ENCODE results near the gene CDK19. TPM values are rescaled to one million over a fixed set of nuclear protein-coding genes. Genes with fewer than 3 reads are reported as not detected.

The CDK19 gene
- total and polyA plus RNA-seq, 10 of the 15 experiments (the other 5 are each of a cell fraction or from before 2014, with no cell fraction given), result 4.6 to 21.4 (median 12.4) TPM

DNA sequence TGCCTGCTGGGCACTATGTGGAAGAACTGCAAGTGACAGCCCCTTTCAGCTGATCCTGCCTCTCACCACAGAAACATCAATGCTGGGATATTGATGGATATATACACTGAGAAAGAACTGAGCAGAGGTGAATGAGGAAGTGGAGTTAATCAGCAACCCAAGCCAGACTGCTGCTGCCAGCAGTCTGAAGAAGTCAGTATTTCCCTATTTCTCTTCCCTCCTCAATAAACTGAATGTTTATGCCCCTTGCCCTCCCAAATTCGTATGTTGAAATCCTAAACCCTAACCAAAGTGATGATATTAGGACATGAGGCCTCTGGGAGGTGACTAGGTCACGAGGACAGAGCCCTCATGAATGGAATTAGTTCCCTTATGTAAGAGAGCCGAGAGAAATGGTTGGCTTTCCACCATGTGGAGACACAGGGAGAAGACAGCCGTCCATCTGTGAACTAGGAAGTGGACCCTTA, 76.3 kb downstream of the CDK19 start:
- FAIRE-seq, result no peak
- Histone ChIP-seq H3K27me3 (replicated peaks in 1 of 2; ENCODE audit: control insufficient read depth in 2 of 2, insufficient read depth in 2 of 2, low read length in 1 of 2) (no peaks in the 10 kb centered on the region), H2AFZ (ENCODE audit: control insufficient read depth, low read depth, low read length) (no peak overlapping the region), H4K20me1 (ENCODE audit: control insufficient read depth, insufficient read depth) (no peaks in the 10 kb centered on the region), H3K36me3 (ENCODE audit: control insufficient read depth in 2 of 2, insufficient read depth in 2 of 2, low read length in 1 of 2) (0 out of 4 replicates have a peak, but pooled peaks cover 0 to 7% of the 10 kb centered on the region in 2 experiments), H3K4me1 (ENCODE audit: control insufficient read depth, insufficient read depth, low read length) (no peaks in the 10 kb centered on the region), H3K9ac (ENCODE audit: control insufficient read depth, insufficient read depth, low read length) (no peak overlapping the region), H3K79me2 (ENCODE audit: control insufficient read depth, insufficient read depth, low read length) (no peaks in the 10 kb centered on the region), H3K9me3 (replicated peaks; ENCODE audit: control insufficient read depth, insufficient read depth, low read length) (peaks cover 14% of the 10 kb centered on the region), H3K27ac (ENCODE audit: control insufficient read depth, insufficient read depth) (no peak overlapping the region), H3K4me3 (no peak overlapping the region), H3K4me2 (ENCODE audit: control insufficient read depth, insufficient read depth) (no peak overlapping the region)
- no peak for DNase-seq (ENCODE audit: low read depth, low spot score)
- peak; percentile 58 for ATAC-seq
- TF ChIP-seq SIX5 (IDR thresholded peaks at IDR 0.05; ENCODE audit: low read depth, low read length, severe bottlenecking) (no peak), SP1 (IDR thresholded peaks at IDR 0.05; ENCODE audit: low read depth, low read length) (no peak), SPI1 (IDR thresholded peaks at IDR 0.05; ENCODE audit: borderline replicate concordance, insufficient read depth, low read depth, low read length) (peak; percentile 75), IKZF1 (conservative IDR thresholded peaks at IDR 0.05) (peak; percentile 38; the same call in 1 of the 2 replicates), ZNF384 (IDR thresholded peaks at IDR 0.05; ENCODE audit: borderline replicate concordance, low read depth, low read length) (no peak), PML (IDR thresholded peaks at IDR 0.05; ENCODE audit: low read length) (no peak), RAD21 (IDR thresholded peaks at IDR 0.05; ENCODE audit: insufficient read depth, low read depth, low read length) (no peak)
- TF ChIP-seq, protein P1, sequence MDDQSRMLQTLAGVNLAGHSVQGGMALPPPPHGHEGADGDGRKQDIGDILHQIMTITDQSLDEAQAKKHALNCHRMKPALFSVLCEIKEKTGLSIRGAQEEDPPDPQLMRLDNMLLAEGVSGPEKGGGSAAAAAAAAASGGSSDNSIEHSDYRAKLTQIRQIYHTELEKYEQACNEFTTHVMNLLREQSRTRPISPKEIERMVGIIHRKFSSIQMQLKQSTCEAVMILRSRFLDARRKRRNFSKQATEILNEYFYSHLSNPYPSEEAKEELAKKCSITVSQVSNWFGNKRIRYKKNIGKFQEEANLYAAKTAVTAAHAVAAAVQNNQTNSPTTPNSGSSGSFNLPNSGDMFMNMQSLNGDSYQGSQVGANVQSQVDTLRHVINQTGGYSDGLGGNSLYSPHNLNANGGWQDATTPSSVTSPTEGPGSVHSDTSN (IDR thresholded peaks at IDR 0.05; ENCODE audit: insufficient replicate concordance, low read depth, low read length), result no peak
- POLR2A ChIA-PET, result no interaction called here
- RAD21 ChIA-PET (ENCODE audit: unreplicated experiment), result no interaction called here
- BruUV-seq (replicated peaks), result no TSS peak
- CTCF ChIA-PET, result no interaction called here
- SMC1A ChIA-PET (ENCODE audit: uncharacterized antibody, unreplicated experiment), result no interaction called here
- WGBS (ENCODE audit: insufficient coverage, insufficient replicate concordance, low lambda C conversion rate, missing lambda C conversion rate), result 65% methylated on average over 4 of the region's 4 CpGs
- in situ Hi-C loops (cut with MboI), result no loop called here
- intact Hi-C loops (cut with micrococcal nuclease; ENCODE audit: unreplicated experiment), result no loop called here

Measured in GM12878 (cell line).